ENCODE data around the gene APOC4.

GRCh38 chr19:44949550-44949949 lies 7.5 kb downstream of the APOC4 start:
- no peak for TF ChIP-seq POLR2A (IDR thresholded peaks at IDR 0.05)
- TF ChIP-seq CTCF (IDR thresholded peaks at IDR 0.05) = no peak
- TF ChIP-seq EP300 (IDR thresholded peaks at IDR 0.05) = no peak
